B cell (primary cell): ENCODE data around the gene SLC22A2. TPM values are rescaled to one million over a fixed set of nuclear protein-coding genes. Genes with fewer than 3 reads are reported as not detected.

Experiments used
- ATAC-seq: fragments of 200-7000 bp; cut with Tn5 transposase; one replicate; pipeline ENCODE4 v1.10.0; 2021; ENCODE audit warnings: low read depth, mild to moderate bottlenecking, moderate number of reproducible peaks, moderate library complexity
- CTCF ChIA-PET: fragments of 350-600 bp; sonication (Branson Sonifier 250); formaldehyde crosslinking; loops from one replicate; lab custom pipeline; 2021; ENCODE audit warnings: antibody characterized with exemption, inconsistent platforms; lab: Charles Lee
- POLR2A ChIA-PET: fragments of 350-600 bp; sonication (Branson Sonifier 250); formaldehyde crosslinking; loops from one replicate; lab custom pipeline; 2021; ENCODE audit warnings: antibody characterized with exemption; lab: Charles Lee
- DNase-seq: peaks from one replicate; pipeline ENCODE4 v3.0.0; 2013
- H2AFZ ChIP-seq: 2 replicates; pipeline ENCODE4 v1.6.1; 2012; ENCODE audit warnings: mild to moderate bottlenecking, low read depth, low read length; ENCODE audit not compliant: insufficient read depth, poor library complexity, severe bottlenecking
- H3K27ac ChIP-seq, 2 donors: 1 replicate in 1 of 2; 2 replicates in 1 of 2; pipeline ENCODE4 v1.5.1; 2012 to 2013; ENCODE audit warnings: low read length in 2 of 2, mild to moderate bottlenecking in 2 of 2, moderate library complexity in 1 of 2
- H3K27me3 ChIP-seq, 4 experiments: fragments of 200-600 bp in 1 of 4; sonication (generic) in 1 of 4; replicated peaks in 1 of 4; 1 replicate in 2 of 4; 2 replicates in 2 of 4; pipeline versions ENCODE4 v1.6.1 to v1.7.0; 2013 to 2016; ENCODE audit warnings: low read length in 3 of 4, mild to moderate bottlenecking in 2 of 4, mixed read lengths in 1 of 4, moderate library complexity in 1 of 4; ENCODE audit not compliant: insufficient read depth in 4 of 4, control insufficient read depth in 3 of 4; ENCODE audit errors: control extremely low read depth in 1 of 4
- H3K36me3 ChIP-seq, 2 experiments: replicated peaks in 1 of 2; 1 replicate in 1 of 2; 2 replicates in 1 of 2; pipeline versions ENCODE4 v1.6.1 to v1.7.1; 2013; ENCODE audit warnings: low read length in 1 of 2; ENCODE audit not compliant: insufficient read depth in 2 of 2, control insufficient read depth in 1 of 2; ENCODE audit errors: control extremely low read depth in 1 of 2, extremely low read depth in 1 of 2
- H3K4me1 ChIP-seq, 2 donors: fragments of 200-600 bp in 1 of 2; sonication (generic) in 1 of 2; 1 replicate in 1 of 2; 2 replicates in 1 of 2; pipeline versions ENCODE4 v1.5.1 to v1.6.1; 2013 to 2017; ENCODE audit warnings: low read length in 2 of 2; ENCODE audit not compliant: control insufficient read depth in 2 of 2, insufficient read depth in 2 of 2
- H3K4me2 ChIP-seq: replicated peaks from 2 replicates; pipeline ENCODE3; 2012; ENCODE audit warnings: mild to moderate bottlenecking, low read depth, low read length; ENCODE audit not compliant: poor library complexity, severe bottlenecking
- H3K4me3 ChIP-seq, 5 experiments: fragments of 200-600 bp in 1 of 5; sonication (generic) in 1 of 5; 1 replicate in 3 of 5; 2 replicates in 2 of 5; pipeline versions ENCODE4 v1.5.1 to v1.7.0; 2011 to 2016; ENCODE audit warnings: low read length in 4 of 5, mild to moderate bottlenecking in 4 of 5, low read depth in 2 of 5, control low read depth in 1 of 5, moderate library complexity in 1 of 5; ENCODE audit not compliant: insufficient read depth in 1 of 5; ENCODE audit errors: control extremely low read depth in 1 of 5, extremely low read depth in 1 of 5
- H3K79me2 ChIP-seq: fragments of 200-600 bp; sonication (generic); one replicate; pipeline ENCODE4 v1.6.0; 2016; ENCODE audit warnings: low read length; ENCODE audit not compliant: control insufficient read depth, insufficient read depth
- H3K9ac ChIP-seq: fragments of 200-600 bp; sonication (generic); 2 replicates; pipeline ENCODE4 v1.6.1; 2017; ENCODE audit warnings: mild to moderate bottlenecking, low read length, moderate library complexity
- H3K9me3 ChIP-seq, 3 donors: one replicate each; pipeline versions ENCODE4 v1.6.1 to v1.7.1; 2013; ENCODE audit warnings: low read length in 2 of 3; ENCODE audit not compliant: control insufficient read depth in 2 of 3, insufficient read depth in 1 of 3; ENCODE audit errors: control extremely low read depth in 1 of 3
- H4K20me1 ChIP-seq: 2 replicates; pipeline ENCODE4 v1.6.0; 2012; ENCODE audit warnings: mild to moderate bottlenecking, low read length; ENCODE audit not compliant: insufficient read depth, control insufficient read depth, poor library complexity, severe bottlenecking
- H3K27ac Mint-ChIP-seq: one replicate; pipeline ENCODE4 v1.8.0; 2021; ENCODE audit warnings: mixed read lengths
- H3K27me3 Mint-ChIP-seq: one replicate; pipeline ENCODE4 v1.8.0; 2021; ENCODE audit warnings: mixed read lengths
- H3K4me1 Mint-ChIP-seq: one replicate; pipeline ENCODE4 v1.8.0; 2021; ENCODE audit warnings: mixed read lengths
- H3K4me3 Mint-ChIP-seq: one replicate; pipeline ENCODE4 v1.8.0; 2021; ENCODE audit warnings: mixed read lengths
- H3K9me3 Mint-ChIP-seq: one replicate; pipeline ENCODE4 v1.8.0; 2022; ENCODE audit warnings: mixed read lengths; ENCODE audit not compliant: insufficient read depth
- CTCF ChIP-seq: fragments of 200-600 bp; IDR thresholded peaks from one replicate; pipeline ENCODE4 v1.8.0; 2022; ENCODE audit warnings: antibody characterized with exemption, mild to moderate bottlenecking
- EZH2 ChIP-seq: IDR thresholded peaks from 2 replicates; pipeline ENCODE4 v1.6.1; 2012; ENCODE audit warnings: borderline replicate concordance, low read depth, mild to moderate bottlenecking, moderate library complexity, low read length; ENCODE audit not compliant: insufficient read depth, poor library complexity, severe bottlenecking
- WGBS: methylation state at CpG from one replicate; pipeline ENCODE4 v1.1.5; 2013; ENCODE audit warnings: missing lambda C conversion rate; ENCODE audit not compliant: insufficient coverage; 5-methylcytosine and 5-hydroxymethylcytosine counted together
- intact Hi-C: fragments of 100-400 bp; cut with micrococcal nuclease; formaldehyde crosslinking; loops from one replicate; pipeline ENCODE4 v1.10.0; 2022
- polyA plus RNA-seq: library from polyadenylated mRNA; depleted of rRNA; stranded (reverse); fragments of >200 nt; gene quantifications from 2 replicates; pipeline ENCODE4 v1.2.3, GENCODE V29; 2012
- total RNA-seq, 2 donors: library from RNA; stranded (reverse); fragments of 120-200 nt in 1 of 2; gene quantifications; 1 replicate in 1 of 2; 2 replicates in 1 of 2; pipeline versions ENCODE4 v1.2.3 to v1.2.4, GENCODE V29; 2013 to 2022

SLC22A2 gene
- total and polyA plus RNA-seq, 2 donors (not counting 1 experiment from before 2014, with no cell fraction given), result not detected

GRCh38 chr6:160215232-160215631 lies 43.4 kb downstream of the SLC22A2 start:
- TF ChIP-seq CTCF (no peak), EZH2 (no peak)
- no peaks in the 10 kb centered on the region for H4K20me1 ChIP-seq
- ChIA-PET POLR2A (no interaction called here), CTCF (no interaction called here)
- no peak overlapping the region for H3K4me3 ChIP-seq
- peaks cover 42% of the 10 kb centered on the region for H3K27me3 Mint-ChIP-seq
- no peaks in the 10 kb centered on the region for H3K4me1 ChIP-seq
- no peak for DNase-seq
- H3K36me3 ChIP-seq, result no peaks in the 10 kb centered on the region
- peaks cover 0 to 7% (median 0%) of the 10 kb centered on the region in 3 donors for H3K9me3 ChIP-seq
- no CpG with 5 or more reads among the region's 3 CpGs for WGBS
- H3K4me2 ChIP-seq, result no peak overlapping the region
- no peak overlapping the region for H3K27ac ChIP-seq
- H3K79me2 ChIP-seq, result no peaks in the 10 kb centered on the region
- H3K27ac Mint-ChIP-seq, result no peak overlapping the region
- peaks cover 8% of the 10 kb centered on the region for H3K9me3 Mint-ChIP-seq
- no peak overlapping the region for H2AFZ ChIP-seq
- intact Hi-C loops, result no loop called here
- peaks cover 0 to 3% (median 1%) of the 10 kb centered on the region in 4 experiments for H3K27me3 ChIP-seq
- no peak overlapping the region for H3K4me3 Mint-ChIP-seq
- no peak overlapping the region for H3K9ac ChIP-seq
- ATAC-seq, result no peak
- H3K4me1 Mint-ChIP-seq, result no peaks in the 10 kb centered on the region

- H3K27ac Mint-ChIP-seq, result no peak overlapping the region
- Histone ChIP-seq H3K27me3 (no peaks in the 10 kb centered on the region), H3K4me2 (no peak overlapping the region), H4K20me1 (no peaks in the 10 kb centered on the region), H3K4me1 (no peaks in the 10 kb centered on the region), H2AFZ (no peak overlapping the region), H3K79me2 (no peaks in the 10 kb centered on the region), H3K9me3 (peaks cover 0 to 11% (median 4%) of the 10 kb centered on the region in 3 donors), H3K9ac (no peak overlapping the region), H3K4me3 (no peak overlapping the region), H3K27ac (no peak overlapping the region), H3K36me3 (no peaks in the 10 kb centered on the region)
- POLR2A ChIA-PET, result no interaction called here
- H3K9me3 Mint-ChIP-seq, result peaks cover 14% of the 10 kb centered on the region
- no peak for DNase-seq
- whole genome bisulfite sequencing, result 93% methylated on average over 2 of the region's 3 CpGs
- intact Hi-C loops, result no loop called here
- H3K4me1 Mint-ChIP-seq, result no peaks in the 10 kb centered on the region
- CTCF ChIA-PET, result no interaction called here
- no peak overlapping the region for H3K4me3 Mint-ChIP-seq
- H3K27me3 Mint-ChIP-seq, result peaks cover 11% of the 10 kb centered on the region
- TF ChIP-seq CTCF (no peak), EZH2 (no peak)
- ATAC-seq, result no peak
Observed at GRCh38 chr6:160207618-160208017, 51.0 kb downstream of the SLC22A2 start.
